NCI-H187 (cell line): Measurements from ENCODE around the gene TSPAN8.
"Not testable (repeated sequence)": the region's sequence is repeated elsewhere in the genome, so short reads cannot be mapped to it uniquely, and the experiment has no call there.

Source experiments
- DNase-seq, 2 experiments: peaks; one replicate each; lab custom pipeline; 2025; lab: John Stamatoyannopoulos, UW

Gene TSPAN8

DNA sequence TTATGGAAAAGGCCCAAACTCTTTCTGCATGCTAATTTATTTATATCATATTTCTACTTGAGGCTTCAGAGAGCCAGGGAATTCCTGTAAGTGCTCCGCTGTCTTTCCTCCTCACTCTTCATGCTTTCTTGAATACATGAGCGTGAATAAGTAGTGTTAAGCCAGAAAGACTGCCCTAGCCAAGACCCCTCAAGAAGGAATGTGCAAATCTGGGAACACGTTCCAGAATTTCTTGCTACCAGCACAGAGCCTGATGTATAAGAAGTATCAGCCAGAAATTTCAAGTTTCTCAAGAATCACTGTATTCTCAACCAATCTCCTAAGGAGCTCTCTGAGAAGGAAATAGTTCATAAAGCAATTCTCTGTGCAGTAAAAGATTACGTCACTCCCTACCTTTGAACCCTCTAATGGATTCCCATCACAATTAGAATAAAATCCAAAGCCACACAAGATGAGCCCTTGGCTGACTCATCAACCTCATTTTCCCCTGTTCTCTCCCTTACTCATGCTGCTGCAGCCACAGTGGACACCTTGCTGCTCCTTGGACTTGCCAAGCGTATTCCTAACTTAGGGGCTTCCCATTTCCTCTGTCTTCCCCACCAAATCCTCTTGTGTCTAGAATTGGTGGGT is 6.9 kb upstream of the TSPAN8 start:
- DNase-seq = no peak

DNA sequence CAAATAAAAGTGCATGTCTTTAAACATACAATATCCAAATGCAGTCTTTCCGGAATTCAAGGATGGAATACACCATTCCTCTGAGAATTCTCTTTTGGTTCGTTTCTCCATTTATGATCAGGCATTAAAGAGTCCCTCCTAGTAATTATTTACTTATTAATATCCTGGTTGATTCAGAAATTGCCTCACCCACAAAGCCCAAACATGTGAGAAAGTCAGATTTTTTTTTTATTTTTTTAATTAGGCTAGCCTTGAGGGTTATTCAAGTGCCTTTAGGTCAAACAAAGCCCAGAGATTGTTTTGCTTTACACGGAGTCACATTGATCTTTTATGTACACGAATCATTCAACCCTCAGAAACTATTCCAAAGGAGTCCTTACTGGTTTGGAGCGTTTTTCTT is 6.4 kb upstream of the TSPAN8 start:
- DNase-seq = no peak

DNA sequence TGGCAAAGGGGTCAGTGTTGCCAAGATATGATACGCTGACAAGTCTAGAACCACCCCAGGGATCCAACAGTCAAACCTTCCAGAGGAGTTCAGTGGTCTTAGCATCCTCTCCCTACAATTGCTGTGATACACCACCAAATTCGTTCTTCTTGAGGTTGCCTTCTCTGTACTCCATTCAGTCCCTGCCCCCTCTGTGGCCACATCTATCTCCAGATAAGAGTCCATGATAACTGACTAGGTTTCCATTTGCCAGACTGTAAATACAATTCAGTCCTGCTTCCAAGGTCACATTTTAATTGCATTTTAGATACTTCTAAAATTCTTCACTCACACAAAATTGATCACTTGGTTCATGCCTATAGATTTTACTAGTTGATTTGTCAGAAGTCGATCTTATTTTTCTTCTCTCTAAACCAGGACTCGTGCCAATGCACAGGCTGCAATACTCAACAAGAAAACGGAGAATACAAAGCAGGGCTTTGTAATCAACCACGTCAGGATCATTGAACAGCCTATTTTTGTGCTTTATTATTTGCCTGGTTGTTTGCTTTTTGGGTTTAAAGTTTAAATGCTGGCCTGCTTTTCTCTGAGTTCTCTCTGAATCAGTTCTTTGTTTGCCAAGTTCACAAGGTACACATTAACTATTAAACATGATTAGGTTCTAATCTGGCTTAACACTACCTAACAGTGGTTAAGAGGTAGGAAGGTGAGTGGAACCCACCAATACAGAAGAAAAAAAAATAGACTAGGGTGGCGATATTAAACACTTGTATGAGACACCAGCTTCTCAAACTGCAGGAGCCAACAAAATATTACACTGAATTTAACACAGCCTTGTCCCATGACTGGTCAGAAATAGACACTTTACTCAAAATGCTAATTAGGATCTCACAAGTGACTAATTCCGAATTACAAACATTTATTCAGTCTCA is 5.3 kb upstream of the TSPAN8 start:
- no peak for DNase-seq

DNA sequence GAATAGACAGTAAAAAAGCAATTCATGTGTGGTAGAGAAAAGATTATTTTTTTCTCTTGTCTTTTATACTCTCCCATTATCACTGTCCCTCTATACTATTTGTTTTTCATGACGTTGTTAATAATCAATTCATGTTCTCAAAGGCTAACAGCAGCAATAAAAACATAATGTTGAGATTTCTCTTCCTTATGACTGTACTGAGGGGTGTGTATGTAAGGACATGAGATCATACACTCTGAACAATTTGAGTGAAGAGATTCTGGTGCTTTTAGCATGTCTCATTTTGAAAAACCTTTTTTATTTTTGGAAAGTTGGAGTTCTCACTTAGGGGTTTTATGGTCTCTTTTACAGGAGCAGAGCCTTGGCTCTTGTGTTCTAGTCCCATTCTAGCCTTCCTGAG is 3.8 kb upstream of the TSPAN8 start:
- no peak for DNase-seq

DNA sequence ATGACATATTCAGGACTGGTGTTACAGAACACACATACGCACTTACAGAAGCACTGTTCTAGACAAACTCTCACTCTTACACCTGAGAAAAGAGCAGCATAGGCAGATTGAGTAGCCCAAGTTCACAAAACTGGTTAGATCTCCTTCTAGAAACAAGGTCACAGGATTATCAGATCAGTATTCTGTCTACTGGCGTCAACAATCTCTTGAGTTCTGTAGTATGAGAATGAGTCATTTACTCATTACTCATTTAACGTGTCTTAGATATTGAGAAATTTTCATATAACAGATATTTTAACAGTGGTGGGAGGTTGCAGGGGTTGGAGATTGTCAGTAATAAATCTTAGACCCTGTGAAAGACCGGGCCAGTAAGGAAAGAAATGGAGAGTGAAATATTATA is 2.8 kb upstream of the TSPAN8 start:
- DNase-seq = no peak

DNA sequence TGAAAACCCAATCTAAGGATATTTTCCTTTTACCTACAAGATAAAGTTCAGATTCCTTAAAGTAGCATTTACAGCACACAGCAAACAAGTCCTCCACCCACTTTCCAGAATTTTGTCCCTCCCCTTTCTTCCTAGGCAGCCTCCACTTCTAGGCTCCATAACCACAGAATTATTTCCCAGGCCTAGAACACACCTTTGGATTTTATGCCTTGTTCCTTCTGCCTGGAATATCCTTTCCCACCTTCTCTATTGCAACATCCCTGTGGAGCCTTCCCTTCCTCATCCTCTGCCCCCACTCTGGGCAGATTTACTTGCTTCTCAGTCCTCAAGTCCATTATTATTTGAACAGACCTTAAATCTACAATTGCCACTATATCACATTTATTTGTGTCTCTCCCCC is 2.1 kb upstream of the TSPAN8 start:
- no peak for DNase-seq

DNA sequence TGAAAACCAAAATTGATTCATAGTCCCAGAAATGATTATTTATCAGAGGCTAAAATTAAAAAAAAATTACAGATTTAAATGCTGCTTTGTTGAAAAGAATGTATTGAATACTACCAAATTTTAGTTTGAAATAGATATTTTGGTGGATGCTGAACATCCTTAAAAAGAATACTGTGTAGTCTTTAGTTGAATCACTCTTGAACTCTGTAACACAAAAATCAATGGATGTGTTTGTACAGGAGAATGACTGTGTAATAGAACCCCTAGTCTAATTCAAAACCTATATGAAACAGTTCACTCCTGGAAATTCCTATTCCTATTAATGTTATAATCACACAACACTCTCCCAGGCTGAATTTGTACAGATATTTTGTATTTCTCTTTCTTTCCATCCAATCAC is 1.5 kb upstream of the TSPAN8 start:
- no peak for DNase-seq

DNA sequence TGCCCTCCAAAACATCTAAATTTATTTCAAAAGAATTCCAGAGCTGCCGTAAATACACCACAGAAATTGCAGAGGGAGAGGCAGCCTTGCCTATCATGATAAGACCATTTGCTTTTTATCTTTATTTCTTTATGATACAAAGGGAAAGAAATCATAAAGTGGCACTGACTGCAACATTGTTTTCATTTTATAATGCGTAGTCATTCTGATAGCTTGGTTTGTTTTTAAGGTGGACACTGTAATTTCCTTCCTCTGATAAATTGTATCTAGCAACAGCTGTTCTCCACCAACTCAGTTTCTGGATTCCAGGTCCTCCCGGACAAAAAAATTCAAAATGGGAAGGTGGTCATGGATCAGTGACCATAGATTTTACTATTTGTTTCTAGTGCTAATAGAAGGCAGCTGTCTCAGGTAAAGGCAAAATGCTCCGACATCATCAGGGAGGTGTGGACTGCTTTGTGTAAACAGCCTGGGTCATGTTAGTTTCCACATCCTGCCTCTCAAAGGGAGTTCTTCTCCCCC is 623 bp upstream of the TSPAN8 start:
- DNase-seq = peak in 1 of 2 experiments; percentile 14

DNA sequence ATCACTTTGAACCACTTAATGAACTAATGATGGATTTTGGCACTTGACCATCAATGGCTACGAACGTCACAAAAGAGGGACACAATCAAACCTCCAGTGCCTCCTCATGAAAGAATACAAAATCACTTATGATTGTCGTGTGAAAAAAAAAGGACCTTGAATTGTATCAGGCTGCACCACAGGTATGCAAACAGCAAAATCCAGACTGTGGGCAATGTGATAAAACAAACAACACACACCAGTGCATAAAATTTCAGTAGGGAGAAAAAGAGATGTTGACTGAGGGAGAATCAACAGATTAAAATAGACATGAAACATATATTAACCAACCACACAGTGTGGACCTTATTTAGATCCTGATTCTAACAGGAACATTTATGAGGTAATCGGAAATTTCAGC is 2.6 kb downstream of the TSPAN8 start:
- no peak for DNase-seq

DNA sequence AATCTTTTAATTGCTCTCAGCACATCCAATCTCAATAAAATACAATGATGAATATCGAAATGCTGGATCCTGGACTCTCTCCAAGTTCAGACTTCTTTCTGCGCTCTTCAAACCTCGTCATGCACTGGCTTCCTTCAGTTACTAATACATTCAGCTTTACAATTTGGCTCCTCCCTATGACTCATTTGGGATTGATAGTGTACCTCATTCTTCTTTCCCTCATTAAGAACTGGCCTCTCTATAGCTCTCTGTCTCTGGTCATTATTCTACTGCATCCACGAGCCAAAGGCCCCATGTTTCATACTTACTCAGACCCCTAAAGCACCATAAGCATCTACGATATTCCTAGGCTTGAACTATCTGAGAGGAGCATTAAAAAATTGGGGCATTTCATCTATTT is 4.9 kb downstream of the TSPAN8 start:
- DNase-seq = no peak

DNA sequence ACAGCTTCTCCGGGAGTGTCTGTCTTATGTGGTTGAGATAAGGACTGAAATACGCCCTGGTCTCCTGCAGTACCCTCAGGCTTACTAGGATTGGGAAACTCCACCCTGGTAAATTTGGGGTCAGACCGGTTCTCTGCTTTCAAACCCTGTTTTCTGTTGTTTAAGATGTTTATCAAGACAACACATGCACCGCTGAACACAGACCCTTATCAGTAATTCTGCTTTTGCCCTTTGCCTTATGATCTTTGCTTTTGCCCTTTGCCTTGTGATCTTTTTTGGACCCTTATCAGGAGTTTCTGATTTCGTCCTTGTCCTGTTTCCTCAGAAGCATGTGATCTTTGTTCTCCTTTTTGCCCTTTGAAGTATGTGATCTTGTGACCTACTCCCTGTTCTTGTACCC is 7.8 kb downstream of the TSPAN8 start:
- not testable (repeated sequence) for DNase-seq

DNA sequence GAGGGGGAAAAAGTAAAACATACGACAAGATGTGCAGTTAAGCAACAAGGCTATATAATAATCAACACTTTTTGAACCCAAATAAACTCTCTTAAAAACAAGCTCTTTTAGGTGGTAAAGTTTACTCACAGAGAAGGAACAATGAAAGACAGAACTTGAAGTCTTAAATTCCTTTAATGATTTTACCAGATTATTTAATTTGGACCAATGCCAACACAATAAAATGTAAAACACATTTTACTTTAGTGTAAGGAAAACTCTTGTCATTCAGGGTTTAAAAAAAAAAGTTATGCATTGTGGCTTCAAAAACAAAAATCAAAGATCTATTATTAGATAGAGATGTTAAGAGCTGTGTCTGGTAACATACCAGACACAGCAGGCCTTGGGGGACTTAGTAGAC is 13.1 kb downstream of the TSPAN8 start:
- no peak for DNase-seq

DNA sequence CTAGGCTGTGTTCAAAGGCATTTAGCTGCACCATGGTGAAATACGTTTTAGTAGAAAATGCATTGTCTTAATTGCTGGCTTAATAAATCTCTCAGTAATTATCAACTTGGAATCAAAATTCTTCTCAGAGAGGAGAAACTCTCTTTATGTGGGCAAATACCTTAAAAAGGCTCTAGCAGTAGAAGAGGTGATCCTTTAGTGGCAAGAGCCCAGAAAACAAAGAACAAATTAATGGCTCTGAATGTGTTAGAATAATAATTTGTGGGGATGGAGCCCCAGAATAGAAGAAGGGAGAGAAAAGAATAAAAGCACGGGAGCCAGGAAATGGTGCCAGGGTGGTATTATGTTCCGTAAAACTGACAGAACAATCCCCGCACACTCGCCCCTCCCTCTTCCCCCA is 14.8 kb downstream of the TSPAN8 start:
- no peak for DNase-seq

DNA sequence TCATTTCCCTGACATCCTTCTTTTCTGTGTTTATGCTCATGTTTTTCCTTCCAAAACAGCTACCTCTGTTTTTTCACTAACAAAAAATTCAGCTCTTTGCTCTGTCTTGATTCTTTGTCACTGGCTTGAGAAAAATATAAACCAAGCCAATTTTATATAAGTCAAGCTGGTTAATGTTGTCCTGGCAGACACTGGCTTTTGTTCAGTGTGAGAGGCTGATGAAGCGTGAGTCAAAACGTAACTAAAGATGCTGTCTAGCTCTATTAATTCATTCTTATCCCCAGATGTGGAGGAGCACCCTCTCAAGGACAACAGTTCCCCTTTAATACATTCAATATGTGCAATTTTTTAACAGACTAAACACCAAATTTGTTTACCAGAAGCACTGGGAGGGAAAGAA is 15.8 kb downstream of the TSPAN8 start:
- no peak for DNase-seq

DNA sequence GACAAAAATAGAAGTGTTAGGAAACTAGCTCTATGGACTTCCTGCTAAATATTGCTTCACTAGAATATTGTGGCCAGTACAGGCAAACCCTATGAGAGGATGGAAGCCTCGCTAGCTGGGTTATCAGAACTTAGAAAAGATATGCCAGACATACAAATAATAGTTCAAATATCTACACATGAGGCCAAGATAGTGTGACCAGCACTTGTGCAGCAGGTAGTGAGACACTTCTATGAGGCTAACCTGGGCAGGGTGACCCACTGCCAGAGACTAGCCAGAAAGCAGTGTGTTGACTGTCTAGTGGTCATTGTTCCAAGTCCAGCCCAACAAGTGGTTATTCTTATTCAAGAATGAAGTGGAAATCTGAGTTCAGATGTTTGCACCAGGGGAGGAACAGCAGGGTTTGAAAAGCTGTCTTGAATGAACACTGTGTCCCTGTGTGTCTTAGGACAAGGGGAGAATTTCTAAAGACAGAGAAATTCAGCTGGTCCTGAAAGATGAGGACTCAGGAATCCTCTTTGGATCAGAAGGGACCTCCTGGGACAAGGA is 16.3 kb downstream of the TSPAN8 start:
- DNase-seq = no peak

DNA sequence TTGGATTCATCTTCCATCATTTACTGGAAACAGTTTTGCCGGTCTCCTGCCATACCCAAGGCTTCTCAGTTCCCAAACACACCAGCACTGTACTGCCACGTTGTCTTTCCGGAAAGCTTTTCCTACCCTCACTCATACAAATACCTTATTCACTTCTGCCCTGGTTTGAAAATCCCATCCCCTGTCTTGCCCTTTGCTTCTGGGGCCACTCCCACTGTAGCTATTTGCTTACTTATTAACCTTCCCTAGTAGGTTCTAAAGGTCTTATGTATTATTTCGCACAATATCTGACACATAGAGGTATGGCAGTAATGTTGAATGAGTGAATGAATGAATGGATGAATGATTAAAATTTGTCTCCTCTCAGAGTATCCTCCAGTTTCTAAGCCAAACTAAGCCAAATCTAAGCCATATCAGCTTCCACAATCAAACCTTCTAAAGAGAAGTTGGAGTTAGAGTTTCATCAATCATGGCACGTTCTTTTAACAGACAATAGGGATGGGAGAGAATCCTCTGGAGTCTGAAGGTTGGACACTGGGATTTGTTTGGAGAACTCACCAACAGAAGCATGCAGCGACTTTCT is 18.6 kb downstream of the TSPAN8 start:
- no peak for DNase-seq

DNA sequence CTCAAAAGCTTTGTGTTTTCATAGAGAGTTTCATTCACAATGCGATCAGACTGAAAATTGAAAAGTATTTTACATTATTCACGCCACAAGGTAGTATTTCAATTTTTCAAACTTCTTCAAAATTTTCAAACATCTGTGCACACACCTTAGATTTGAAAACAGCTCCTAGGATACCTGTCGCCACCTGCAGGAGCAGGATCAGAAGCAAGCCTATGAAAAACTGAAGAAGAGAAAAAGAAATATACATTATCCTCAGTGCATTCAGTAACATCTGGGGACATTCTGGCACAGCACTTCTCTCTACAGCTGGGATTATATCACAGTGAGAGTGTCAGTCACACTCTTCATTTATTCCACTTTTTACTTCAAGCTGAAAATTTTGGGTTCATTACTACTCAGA is 19.8 kb downstream of the TSPAN8 start:
- DNase-seq = no peak

DNA sequence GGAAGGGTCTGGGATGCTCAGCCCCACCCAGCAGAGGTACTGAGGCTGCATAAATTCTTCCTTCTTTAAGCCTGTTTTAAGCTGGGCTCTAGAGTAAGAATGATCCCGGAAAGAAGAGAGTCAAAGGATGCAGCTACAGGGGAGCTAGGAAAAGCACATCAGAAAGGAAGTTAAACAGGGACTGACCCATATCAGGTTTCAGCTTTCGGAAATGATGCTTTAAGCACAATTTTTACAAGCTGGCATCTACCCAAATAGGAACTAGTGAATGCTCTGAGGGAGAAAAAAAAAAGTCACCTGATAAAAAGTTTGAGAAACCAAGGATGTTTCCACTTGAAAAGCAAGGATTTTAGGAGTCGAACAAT is 22.0 kb downstream of the TSPAN8 start:
- no peak for DNase-seq

DNA sequence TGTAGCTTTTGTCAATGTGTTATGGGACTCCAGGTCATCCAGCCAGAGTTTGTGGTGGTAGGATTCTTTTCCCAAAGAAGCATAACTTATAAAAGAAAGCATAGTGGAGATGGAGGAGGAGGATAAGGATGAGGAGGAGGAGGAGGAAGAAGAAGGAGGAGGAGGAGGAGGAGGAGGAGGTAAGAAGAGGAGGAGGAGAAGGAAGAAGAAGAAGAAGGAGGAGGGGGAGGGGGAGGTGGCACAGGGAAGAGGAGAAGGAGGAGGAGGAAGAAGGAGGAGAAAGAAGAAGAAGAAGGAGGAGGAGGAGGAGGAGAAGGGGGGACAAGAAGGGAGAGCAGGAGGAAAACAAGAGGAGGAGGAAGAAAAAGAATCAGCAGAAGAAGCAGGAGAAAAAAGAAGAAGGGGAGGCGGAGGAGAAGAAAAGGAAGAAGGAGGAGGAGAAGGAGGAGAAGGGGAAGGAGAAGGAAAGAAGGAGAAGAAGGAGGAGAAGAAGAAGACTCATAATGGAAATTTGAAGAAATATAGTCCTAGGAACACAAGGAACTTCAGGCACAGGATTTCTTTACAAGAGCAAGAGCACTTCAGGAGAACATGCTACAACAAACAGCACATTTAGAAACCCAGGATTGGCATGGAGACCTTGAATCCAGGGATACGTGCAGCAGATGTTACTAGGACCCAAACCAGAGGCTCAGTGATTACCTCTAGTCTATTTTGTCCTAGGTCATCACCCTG is 22.6 kb downstream of the TSPAN8 start:
- no peak for DNase-seq

DNA sequence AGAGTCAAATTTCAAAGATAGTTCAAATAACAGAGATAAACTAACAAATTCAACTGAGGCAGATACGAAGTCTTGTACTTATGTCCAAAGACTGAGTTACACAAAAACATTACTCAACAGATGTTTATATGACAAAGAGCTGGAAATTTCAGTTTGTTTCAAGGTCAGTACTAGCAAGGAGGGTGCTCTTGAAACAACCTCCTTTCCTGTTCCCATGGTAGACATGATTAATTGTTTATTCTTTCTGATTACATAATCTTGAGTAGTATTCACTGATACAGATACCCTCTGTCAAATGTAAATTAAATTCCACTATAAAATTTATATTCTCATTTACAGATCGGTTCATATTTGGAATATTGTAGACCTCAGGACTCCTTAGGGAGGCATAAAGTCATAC is 23.4 kb downstream of the TSPAN8 start:
- no peak for DNase-seq

DNA sequence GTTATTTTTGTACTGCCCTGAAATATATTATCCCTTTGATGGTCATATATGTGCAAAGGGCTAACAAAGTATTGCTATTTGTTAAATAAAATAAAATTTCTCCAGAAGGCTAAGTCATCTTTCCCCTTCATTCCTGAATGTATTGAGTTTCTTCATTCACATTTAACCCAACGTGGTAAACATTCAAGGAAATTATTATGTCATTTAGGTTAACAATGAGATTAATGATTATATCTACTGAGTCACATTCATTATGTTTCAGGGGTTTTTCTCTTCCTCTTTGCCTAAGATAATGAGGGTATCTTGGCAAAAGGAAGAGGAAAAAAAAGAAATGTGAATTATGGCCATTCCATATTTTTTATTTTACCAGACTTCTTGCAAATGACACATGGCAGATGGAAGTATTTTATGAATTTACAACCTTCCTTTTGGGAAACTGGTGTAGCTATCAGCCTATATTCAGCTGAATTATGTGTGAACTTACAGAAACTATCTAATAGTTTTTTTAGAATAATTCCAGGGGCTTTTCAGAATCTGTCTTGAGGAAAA is 27.2 kb downstream of the TSPAN8 start:
- no peak for DNase-seq

DNA sequence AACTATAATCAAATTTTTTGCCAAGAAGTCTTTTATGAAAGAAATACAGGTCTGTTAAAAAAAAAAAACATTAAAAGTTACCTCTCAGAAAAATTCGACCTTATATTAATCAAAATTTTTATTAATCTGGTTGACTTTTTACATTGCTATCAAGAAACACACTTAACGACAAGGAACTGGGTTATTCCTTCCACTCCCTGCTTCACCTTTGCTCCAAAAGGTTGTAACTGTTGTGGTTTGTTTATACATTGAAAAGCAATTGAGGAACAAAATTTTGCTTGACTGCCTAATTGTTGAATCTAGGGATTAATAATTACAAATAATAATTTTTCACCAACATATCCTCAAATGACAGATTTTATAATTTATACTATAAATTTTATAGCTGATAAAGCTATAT is 28.4 kb downstream of the TSPAN8 start:
- DNase-seq = no peak
